ENCODE data around the gene PCSK4.
"Not testable (repeated sequence)": the region's sequence is repeated elsewhere in the genome, so short reads cannot be mapped to it uniquely, and the experiment has no call there.

The PCSK4 gene

DNA sequence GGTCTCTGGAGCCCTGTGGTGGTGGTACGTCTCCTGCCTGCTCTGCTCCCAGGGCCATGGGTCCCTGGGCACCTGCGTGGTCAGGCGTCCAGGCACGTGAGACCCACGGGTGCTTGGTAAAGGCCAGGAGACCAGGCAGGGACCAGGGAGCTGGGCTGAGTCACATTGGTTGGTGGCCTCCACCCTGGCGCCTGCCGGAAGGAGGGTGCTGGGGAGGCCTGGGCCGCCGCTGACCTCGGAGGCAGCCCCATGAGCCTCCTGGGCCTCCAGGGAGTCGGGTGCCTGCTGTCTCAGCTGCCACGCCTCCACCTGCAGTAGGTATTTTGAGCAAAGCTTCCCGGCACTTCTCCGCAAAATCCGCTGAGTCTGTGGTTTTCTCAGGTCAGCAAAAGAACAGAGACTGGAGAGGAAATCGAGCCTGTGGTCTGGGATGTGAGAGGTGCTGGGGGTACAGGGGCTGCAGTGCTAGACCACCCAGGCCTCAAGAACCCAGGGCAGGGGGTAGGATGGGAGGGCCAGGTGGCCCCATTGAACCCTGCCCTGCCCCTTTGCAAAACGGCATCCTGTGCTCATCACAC is 30.1 kb upstream of the PCSK4 start:
- no peak for DNase-seq (ENCODE audit: low read depth)
- Histone ChIP-seq H3K4me1 (ENCODE audit: control insufficient read depth, insufficient read depth, low read length) (no peaks in the 10 kb centered on the region), H3K36me3 (ENCODE audit: control insufficient read depth, insufficient read depth, low read length, severe bottlenecking) (no peaks in the 10 kb centered on the region), H3K27me3 (replicated peaks; ENCODE audit: control insufficient read depth, insufficient read depth, low read length) (peaks cover 31% of the 10 kb centered on the region), H3K9me3 (ENCODE audit: control insufficient read depth, low read length) (peaks cover 3% of the 10 kb centered on the region), H3K9ac (ENCODE audit: low read length) (no peak overlapping the region), H3K4me3 (ENCODE audit: low read length) (no peak overlapping the region)

GRCh38 chr19:1519802-1520201 is 29.7 kb upstream of the PCSK4 start:
- not testable (repeated sequence) for H3K36me3 ChIP-seq (ENCODE audit: control insufficient read depth, insufficient read depth, low read length, severe bottlenecking); DNase-seq (ENCODE audit: low read depth); H3K9ac ChIP-seq (ENCODE audit: low read length); H3K9me3 ChIP-seq (ENCODE audit: control insufficient read depth, low read length); H3K4me1 ChIP-seq (ENCODE audit: control insufficient read depth, insufficient read depth, low read length); H3K4me3 ChIP-seq (ENCODE audit: low read length)
- peaks cover 30% of the 10 kb centered on the region for H3K27me3 ChIP-seq (replicated peaks; ENCODE audit: control insufficient read depth, insufficient read depth, low read length)

DNA sequence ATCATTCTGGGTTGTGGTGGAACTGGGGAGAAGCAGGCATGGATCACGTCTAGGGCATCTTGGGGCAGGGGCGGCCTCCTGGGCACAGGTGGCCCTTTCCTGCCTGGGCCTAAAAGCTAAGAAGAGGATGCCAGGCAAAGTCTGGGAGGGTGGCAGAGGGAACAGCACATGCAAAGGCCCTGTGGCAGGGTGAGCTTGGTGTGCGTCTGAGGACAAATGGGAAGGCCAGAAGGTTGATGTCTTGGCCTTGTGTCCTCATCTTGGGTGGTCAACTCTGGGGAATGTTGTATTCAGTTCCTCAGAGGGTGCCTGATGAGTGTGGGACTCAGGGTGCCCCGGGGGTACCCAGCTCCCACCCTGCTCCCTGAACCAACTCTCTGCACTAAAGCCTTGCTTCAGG is 28.3 kb upstream of the PCSK4 start:
- no peak overlapping the region for H3K4me3 ChIP-seq (ENCODE audit: low read length)
- peaks cover 22% of the 10 kb centered on the region for H3K27me3 ChIP-seq (replicated peaks; ENCODE audit: control insufficient read depth, insufficient read depth, low read length)

DNA sequence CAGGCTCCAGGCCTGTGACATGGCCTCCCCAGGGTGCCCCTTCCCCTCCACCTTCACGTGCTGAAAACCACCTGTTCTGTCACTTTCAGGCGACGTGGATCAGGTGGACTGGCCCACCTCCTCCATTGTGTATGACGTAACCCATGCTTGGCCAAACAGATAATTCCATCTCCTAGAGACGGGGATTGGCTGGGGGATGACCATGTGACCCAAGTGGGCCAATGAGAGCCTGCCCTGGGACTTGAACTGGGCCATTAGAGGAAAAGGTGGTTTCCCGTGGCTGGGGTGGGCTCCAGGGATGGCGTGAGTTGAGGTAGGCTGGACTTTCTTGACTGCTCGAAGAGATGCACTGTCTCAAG is 26.2 kb upstream of the PCSK4 start:
- Histone ChIP-seq H3K27me3 (replicated peaks; ENCODE audit: control insufficient read depth, insufficient read depth, low read length) (peaks cover 12% of the 10 kb centered on the region), H3K9ac (ENCODE audit: low read length) (no peak overlapping the region), H3K4me3 (ENCODE audit: low read length) (no peak overlapping the region), H3K4me1 (ENCODE audit: control insufficient read depth, insufficient read depth, low read length) (peaks cover 3% of the 10 kb centered on the region), H3K9me3 (ENCODE audit: control insufficient read depth, low read length) (peaks cover 3% of the 10 kb centered on the region), H3K36me3 (ENCODE audit: control insufficient read depth, insufficient read depth, low read length, severe bottlenecking) (no peaks in the 10 kb centered on the region)
- DNase-seq (ENCODE audit: low read depth) = no peak

More for the DNA sequence above, 28.3 kb upstream of the PCSK4 start:
- no peak for DNase-seq (ENCODE audit: low read depth)
- H3K9ac ChIP-seq (ENCODE audit: low read length) = no peak overlapping the region
- H3K36me3 ChIP-seq (ENCODE audit: control insufficient read depth, insufficient read depth, low read length, severe bottlenecking) = no peaks in the 10 kb centered on the region
- no peaks in the 10 kb centered on the region for H3K4me1 ChIP-seq (ENCODE audit: control insufficient read depth, insufficient read depth, low read length)
- peaks cover 3% of the 10 kb centered on the region for H3K9me3 ChIP-seq (ENCODE audit: control insufficient read depth, low read length)

DNA sequence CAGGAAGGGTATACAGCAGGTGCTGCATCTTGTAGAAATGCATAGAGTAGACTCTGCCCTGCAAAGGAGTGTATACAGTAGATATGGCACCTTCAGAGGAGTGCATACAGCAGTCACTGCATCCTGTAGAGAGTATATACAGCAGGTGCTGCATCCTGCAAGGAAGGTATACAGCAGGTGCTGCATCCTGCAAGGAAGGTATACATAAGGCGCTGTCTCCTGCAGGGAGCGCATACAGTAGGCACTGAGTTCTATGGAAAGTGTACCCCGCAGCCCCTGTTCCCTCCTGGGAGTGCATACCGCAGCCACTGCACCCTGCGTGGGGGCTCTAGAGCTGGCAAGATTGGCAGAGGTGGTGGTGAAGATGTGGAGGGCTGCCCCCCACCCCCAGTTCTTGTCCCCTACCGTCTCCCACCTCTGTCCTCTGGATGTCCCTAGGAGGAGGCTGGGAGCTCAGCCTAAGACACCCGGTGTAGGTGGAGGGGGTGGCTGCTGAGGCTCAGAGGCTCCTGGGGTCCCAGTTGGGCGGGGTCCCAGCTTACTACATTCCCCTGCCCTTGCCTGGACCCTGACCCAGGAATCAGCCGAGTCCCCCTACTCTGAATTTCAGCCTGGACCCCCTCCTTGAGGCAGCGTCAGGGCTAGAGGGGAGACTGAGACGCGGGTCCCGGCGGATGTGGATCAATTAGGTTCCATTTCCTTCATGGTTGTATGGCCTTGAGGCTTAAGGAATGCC is 25.0 kb upstream of the PCSK4 start:
- DNase-seq (ENCODE audit: low read depth) = no peak
- H3K36me3 ChIP-seq (ENCODE audit: control insufficient read depth, insufficient read depth, low read length, severe bottlenecking) = no peaks in the 10 kb centered on the region
- H3K27me3 ChIP-seq (replicated peaks; ENCODE audit: control insufficient read depth, insufficient read depth, low read length) = peaks cover 12% of the 10 kb centered on the region

DNA sequence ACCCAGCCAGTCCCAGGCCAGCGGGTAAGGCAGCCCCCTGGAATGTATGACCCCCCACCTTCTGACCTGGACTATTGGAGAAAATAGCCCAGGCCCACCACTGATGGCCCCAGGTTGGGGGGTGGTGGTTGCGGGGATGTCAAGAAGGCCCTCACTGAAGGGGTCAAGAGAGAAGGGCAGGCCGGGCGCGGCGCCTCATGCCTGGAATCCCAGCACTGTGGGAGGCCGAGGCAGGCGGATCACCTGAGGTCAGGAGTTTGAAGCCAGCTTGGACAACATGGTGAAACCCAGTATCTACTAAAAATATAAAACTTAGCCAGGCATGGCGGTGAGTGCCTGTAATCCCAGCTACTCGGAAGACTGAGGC is 24.1 kb upstream of the PCSK4 start:
- H3K9ac ChIP-seq (ENCODE audit: low read length) = no peak overlapping the region
- peaks cover 3% of the 10 kb centered on the region for H3K9me3 ChIP-seq (ENCODE audit: control insufficient read depth, low read length)
- H3K4me3 ChIP-seq (ENCODE audit: low read length) = no peak overlapping the region
- H3K4me1 ChIP-seq (ENCODE audit: control insufficient read depth, insufficient read depth, low read length) = peaks cover 3% of the 10 kb centered on the region
- H3K36me3 ChIP-seq (ENCODE audit: control insufficient read depth, insufficient read depth, low read length, severe bottlenecking) = no peaks in the 10 kb centered on the region
- peaks cover 12% of the 10 kb centered on the region for H3K27me3 ChIP-seq (replicated peaks; ENCODE audit: control insufficient read depth, insufficient read depth, low read length)
- no peak for DNase-seq (ENCODE audit: low read depth)

More for the DNA sequence above, 25.0 kb upstream of the PCSK4 start:
- no peak overlapping the region for H3K4me3 ChIP-seq (ENCODE audit: low read length)
- peaks cover 3% of the 10 kb centered on the region for H3K4me1 ChIP-seq (ENCODE audit: control insufficient read depth, insufficient read depth, low read length)
- no peak overlapping the region for H3K9ac ChIP-seq (ENCODE audit: low read length)
- H3K9me3 ChIP-seq (ENCODE audit: control insufficient read depth, low read length) = peaks cover 3% of the 10 kb centered on the region

DNA sequence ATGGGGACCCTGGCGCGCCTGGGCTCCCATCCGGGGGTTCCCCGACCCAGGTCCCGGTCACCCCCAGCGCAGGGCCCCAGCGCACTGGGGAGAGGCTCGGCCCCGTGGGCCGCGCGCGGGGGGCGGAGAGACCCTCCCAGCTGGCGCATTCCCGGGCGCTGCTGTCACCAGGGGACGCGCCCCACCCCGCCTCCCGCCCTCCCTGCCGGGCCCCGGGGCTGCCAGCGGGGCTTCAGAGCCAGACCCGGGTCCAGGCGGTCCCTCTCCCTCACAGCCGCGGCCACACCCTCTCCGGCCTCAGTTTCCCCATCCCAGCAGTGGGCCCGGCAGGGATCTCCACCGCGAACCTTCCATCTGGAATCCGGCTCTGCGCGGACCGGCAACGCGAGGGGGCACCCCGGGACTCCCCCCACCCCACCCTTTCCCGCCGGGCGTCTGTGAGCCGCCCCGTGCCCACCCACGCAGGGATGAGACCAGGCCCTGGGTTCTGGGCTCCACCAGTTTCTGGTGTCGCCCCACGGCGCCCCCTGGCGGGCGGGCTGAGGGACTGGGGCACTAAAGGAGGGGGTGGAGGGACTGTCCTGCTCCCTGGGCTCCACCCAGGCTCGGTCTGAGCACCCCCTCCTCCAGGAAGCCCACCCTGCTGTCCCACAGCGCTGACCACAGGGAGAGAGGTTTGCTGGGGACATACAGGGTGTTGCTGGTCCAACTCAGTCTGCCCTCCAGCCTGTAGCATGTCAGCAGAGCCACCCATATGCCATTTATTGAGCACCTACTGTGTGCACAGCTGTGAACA is 23.5 kb upstream of the PCSK4 start:
- Histone ChIP-seq H3K9ac (ENCODE audit: low read length) (peak overlapping the region; percentile 76), H3K4me3 (ENCODE audit: low read length) (peak overlapping the region; percentile 80), H3K9me3 (ENCODE audit: control insufficient read depth, low read length) (peaks cover 3% of the 10 kb centered on the region), H3K27me3 (replicated peaks; ENCODE audit: control insufficient read depth, insufficient read depth, low read length) (peaks cover 12% of the 10 kb centered on the region), H3K36me3 (ENCODE audit: control insufficient read depth, insufficient read depth, low read length, severe bottlenecking) (no peaks in the 10 kb centered on the region), H3K4me1 (ENCODE audit: control insufficient read depth, insufficient read depth, low read length) (peaks cover 3% of the 10 kb centered on the region)
- DNase-seq (ENCODE audit: low read depth) = peak; percentile 84

DNA sequence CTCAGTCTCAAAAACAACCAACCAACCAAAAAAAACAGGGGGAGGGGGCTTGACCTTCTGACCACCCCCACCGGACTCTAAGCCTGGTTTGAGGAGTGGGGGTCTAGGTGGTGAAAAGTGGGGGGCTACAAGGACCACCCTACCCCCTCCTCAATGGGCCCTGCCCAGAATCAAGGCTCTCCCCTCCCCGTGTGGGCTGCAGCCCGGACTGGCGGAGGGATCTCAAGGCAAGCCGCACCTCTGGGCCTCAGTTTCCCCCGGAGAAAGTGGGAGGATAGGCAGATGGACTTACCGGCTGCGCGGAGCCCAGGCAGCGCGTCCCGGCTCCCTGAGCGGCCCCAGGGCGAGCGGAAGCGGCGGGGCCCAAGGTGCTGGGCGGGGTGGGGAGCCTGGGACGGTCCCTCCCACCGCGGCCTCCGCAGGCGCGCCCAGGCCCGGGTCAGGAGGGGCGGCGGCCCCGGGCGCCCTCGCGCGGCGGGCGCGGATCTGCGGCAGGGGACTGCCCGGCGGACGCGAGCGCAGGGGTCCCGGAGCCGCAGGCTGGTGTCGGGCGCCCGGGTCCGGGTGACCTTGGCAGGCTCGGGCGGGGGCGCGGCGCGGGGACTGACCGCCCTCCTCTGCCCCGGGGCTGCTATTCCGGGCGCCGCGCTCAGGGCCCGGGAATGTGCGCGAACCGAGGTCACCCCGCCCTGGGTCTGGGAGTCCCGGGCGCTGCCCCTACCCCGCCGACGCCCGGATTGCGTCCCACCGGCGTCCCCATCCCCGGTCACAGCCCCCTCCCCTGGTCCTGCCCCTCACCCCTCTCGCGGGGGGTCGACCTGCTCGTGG is 22.7 kb upstream of the PCSK4 start, which contains the start of gene ADAMTSL5:
Gene ADAMTSL5, minus strand, starts transcription at position 349 of the 828 bp plus-strand sequence. CDS start 2,076 bp downstream, outside the sequence.
- Histone ChIP-seq H3K9ac (ENCODE audit: low read length) (peak within 1 kb of the TSS; percentile 76), H3K9me3 (ENCODE audit: control insufficient read depth, low read length) (peaks cover 3% of the 10 kb centered on the region), H3K4me3 (ENCODE audit: low read length) (peak within 1 kb of the TSS; percentile 80), H3K36me3 (ENCODE audit: control insufficient read depth, insufficient read depth, low read length, severe bottlenecking) (no peaks in the 10 kb centered on the region), H3K27me3 (replicated peaks; ENCODE audit: control insufficient read depth, insufficient read depth, low read length) (peaks cover 6% of the 10 kb centered on the region), H3K4me1 (ENCODE audit: control insufficient read depth, insufficient read depth, low read length) (peaks cover 3% of the 10 kb centered on the region)
- DNase-seq (ENCODE audit: low read depth) = peak; percentile 88

DNA sequence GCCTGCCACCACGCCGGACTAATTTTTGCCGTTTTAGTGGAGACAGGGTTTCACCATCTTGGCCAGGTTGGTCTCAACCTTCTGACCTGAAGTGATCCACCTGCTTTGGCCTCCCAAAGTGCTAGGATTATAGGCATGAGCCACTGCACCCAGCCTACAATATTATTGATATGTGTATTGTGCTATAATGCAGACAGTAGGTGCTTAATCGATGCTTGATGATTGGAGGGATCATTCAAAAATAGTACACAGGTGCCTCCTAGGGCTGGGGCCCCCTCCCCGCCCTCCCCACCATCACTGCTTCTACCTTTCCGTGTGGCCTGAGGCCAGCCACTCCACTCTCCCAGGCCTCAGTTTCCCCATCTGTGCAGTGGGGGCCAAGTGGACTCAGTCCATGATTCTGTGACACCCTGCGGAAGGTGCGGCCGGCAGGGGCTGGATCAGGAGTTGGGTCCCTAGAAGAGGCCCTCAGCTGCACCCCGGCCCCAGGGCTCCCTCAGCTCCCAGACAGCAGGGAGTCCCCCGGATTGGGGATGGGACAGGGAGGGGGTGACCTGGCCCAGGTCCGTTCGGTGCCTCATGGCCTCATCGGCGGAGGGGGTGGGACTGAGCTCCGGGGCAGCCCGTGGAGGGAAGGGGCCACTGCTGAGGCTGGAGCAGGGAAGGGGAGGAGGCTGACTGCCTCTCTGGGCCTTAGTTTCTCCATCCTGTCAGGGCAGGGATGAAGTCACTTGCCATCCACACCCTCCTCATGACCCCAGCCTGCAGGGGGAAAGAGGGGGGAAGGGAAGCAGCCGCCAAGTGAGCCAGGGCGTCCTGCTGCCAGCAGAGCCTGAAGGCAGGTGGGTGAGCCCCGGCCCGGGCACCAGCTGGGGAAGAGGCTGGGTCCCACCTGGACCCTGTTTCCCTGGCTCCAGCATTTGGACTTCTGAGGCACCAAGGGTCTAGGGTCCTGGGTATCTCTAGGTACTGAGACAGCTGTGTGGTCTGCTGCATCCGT is 21.5 kb upstream of the PCSK4 start:
- H3K9me3 ChIP-seq (ENCODE audit: control insufficient read depth, low read length) = peaks cover 3% of the 10 kb centered on the region
- peaks cover 9% of the 10 kb centered on the region for H3K27me3 ChIP-seq (replicated peaks; ENCODE audit: control insufficient read depth, insufficient read depth, low read length)
- DNase-seq (ENCODE audit: low read depth) = no peak
- no peaks in the 10 kb centered on the region for H3K36me3 ChIP-seq (ENCODE audit: control insufficient read depth, insufficient read depth, low read length, severe bottlenecking)
- no peak overlapping the region for H3K9ac ChIP-seq (ENCODE audit: low read length)
- peaks cover 3% of the 10 kb centered on the region for H3K4me1 ChIP-seq (ENCODE audit: control insufficient read depth, insufficient read depth, low read length)
- no peak overlapping the region for H3K4me3 ChIP-seq (ENCODE audit: low read length)

- no peak for DNase-seq (ENCODE audit: low read depth)
- Histone ChIP-seq H3K9me3 (ENCODE audit: control insufficient read depth, low read length) (no peaks in the 10 kb centered on the region), H3K4me3 (ENCODE audit: low read length) (no peak overlapping the region), H3K9ac (ENCODE audit: low read length) (no peak overlapping the region), H3K27me3 (replicated peaks; ENCODE audit: control insufficient read depth, insufficient read depth, low read length) (peaks cover 9% of the 10 kb centered on the region), H3K36me3 (ENCODE audit: control insufficient read depth, insufficient read depth, low read length, severe bottlenecking) (no peaks in the 10 kb centered on the region), H3K4me1 (ENCODE audit: control insufficient read depth, insufficient read depth, low read length) (peaks cover 3% of the 10 kb centered on the region)
Measured at GRCh38 chr19:1510807-1511206, 20.7 kb upstream of the PCSK4 start.
